Kidney epithelial cell (primary cell): ENCODE results near the gene PPM1N. TPM values are rescaled to one million over a fixed set of nuclear protein-coding genes. Genes with fewer than 3 reads are reported as not detected.

ENCODE experiments used
- DNase-seq: peaks from one replicate; pipeline ENCODE4 v3.0.0-alpha.2; 2010; ENCODE audit warnings: low read depth
- H3K27me3 ChIP-seq: 2 replicates; pipeline ENCODE4 v1.6.0; 2011; ENCODE audit warnings: low read length; ENCODE audit not compliant: control insufficient read depth, insufficient read depth
- H3K36me3 ChIP-seq: 2 replicates; pipeline ENCODE4 v1.5.1; 2011; ENCODE audit warnings: low read length; ENCODE audit not compliant: control insufficient read depth, insufficient read depth
- H3K4me3 ChIP-seq: 2 replicates; pipeline ENCODE4 v1.5.1; 2011; ENCODE audit warnings: low read depth, mild to moderate bottlenecking, control low read depth, low read length
- CTCF ChIP-seq: IDR thresholded peaks from 2 replicates; pipeline ENCODE4 v1.5.1; 2011; ENCODE audit warnings: mild to moderate bottlenecking, moderate library complexity, low read length, control low read depth, inconsistent platforms; ENCODE audit not compliant: insufficient read depth, poor library complexity, severe bottlenecking
- total RNA-seq: library from RNA; depleted of rRNA; stranded (reverse); fragments of >200 nt; gene quantifications from 2 replicates; pipeline ENCODE4 v1.2.3, GENCODE V29; 2015

Gene PPM1N
- total RNA-seq, 1 donor from 2014 or later: not detected

GRCh38 chr19:45503909-45504308 is 5.7 kb downstream of the PPM1N start:
- Histone ChIP-seq H3K4me3 (no peak overlapping the region), H3K36me3 (no peaks in the 10 kb centered on the region), H3K27me3 (peaks cover 10% of the 10 kb centered on the region)
- no peak for DNase-seq
- no peak for TF ChIP-seq CTCF

GRCh38 chr19:45505151-45505995 is 7.1 kb downstream of the PPM1N start:
- Histone ChIP-seq H3K36me3 (no peaks in the 10 kb centered on the region), H3K27me3 (no peaks in the 10 kb centered on the region), H3K4me3 (no peak overlapping the region)
- no peak for TF ChIP-seq CTCF
- DNase-seq: no peak

GRCh38 chr19:45505996-45506245 is 7.7 kb downstream of the PPM1N start:
- H3K36me3 ChIP-seq: no peaks in the 10 kb centered on the region
- DNase-seq: no peak

GRCh38 chr19:45506246-45506988 is 8.2 kb downstream of the PPM1N start:
- peak; percentile 79 for TF ChIP-seq CTCF
- no peaks in the 10 kb centered on the region for H3K27me3 ChIP-seq
- no peaks in the 10 kb centered on the region for H3K36me3 ChIP-seq
- H3K4me3 ChIP-seq: peak overlapping the region; percentile 85
- DNase-seq: peak; percentile 69

More at GRCh38 chr19:45505996-45506245, 7.7 kb downstream of the PPM1N start:
- TF ChIP-seq CTCF: no peak
- Histone ChIP-seq H3K27me3 (no peaks in the 10 kb centered on the region), H3K4me3 (peak overlapping the region; percentile 85)

- Histone ChIP-seq H3K27me3 (no peaks in the 10 kb centered on the region), H3K36me3 (no peaks in the 10 kb centered on the region), H3K4me3 (peak within 1 kb of the TSS; percentile 85)
- no peak for TF ChIP-seq CTCF
- no peak for DNase-seq
Measured at GRCh38 chr19:45506989-45507871, 9.0 kb downstream of the PPM1N start, which contains the start of gene VASP. VASP (plus strand) TSS chr19:45507479; CDS start chr19:45507772, 293 bp downstream.
